GM12801 (cell line): ENCODE measurements around the gene NTRK2.

Experiments
- TF ChIP-seq, protein P1 (sequence below): IDR thresholded peaks from one replicate; pipeline ENCODE4 v1.5.1; 2011; ENCODE audit warnings: control low read depth; ENCODE audit not compliant: insufficient read length; ENCODE audit errors: extremely low read depth

Gene NTRK2

DNA sequence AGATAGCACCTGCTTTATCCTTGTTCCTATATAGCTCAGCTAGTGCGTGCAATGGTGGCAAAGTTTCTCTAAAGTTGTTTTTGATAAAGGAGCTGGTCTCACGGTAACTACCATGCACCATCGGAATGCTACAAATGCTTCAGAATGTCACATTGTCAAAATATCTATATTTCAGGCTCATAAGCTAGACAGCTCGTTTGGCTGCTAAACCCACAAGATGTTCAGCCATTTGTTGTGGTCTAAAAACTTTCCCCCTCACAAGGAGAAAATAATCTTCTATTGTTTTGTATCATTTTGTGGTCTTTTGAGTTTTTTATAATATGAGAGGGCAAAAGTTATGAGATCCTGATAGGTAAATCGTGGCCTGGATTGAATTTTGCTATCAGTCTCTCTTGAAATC, 137.9 kb downstream of the NTRK2 start:
- TF ChIP-seq, protein P1, sequence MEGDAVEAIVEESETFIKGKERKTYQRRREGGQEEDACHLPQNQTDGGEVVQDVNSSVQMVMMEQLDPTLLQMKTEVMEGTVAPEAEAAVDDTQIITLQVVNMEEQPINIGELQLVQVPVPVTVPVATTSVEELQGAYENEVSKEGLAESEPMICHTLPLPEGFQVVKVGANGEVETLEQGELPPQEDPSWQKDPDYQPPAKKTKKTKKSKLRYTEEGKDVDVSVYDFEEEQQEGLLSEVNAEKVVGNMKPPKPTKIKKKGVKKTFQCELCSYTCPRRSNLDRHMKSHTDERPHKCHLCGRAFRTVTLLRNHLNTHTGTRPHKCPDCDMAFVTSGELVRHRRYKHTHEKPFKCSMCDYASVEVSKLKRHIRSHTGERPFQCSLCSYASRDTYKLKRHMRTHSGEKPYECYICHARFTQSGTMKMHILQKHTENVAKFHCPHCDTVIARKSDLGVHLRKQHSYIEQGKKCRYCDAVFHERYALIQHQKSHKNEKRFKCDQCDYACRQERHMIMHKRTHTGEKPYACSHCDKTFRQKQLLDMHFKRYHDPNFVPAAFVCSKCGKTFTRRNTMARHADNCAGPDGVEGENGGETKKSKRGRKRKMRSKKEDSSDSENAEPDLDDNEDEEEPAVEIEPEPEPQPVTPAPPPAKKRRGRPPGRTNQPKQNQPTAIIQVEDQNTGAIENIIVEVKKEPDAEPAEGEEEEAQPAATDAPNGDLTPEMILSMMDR, result no peak

DNA sequence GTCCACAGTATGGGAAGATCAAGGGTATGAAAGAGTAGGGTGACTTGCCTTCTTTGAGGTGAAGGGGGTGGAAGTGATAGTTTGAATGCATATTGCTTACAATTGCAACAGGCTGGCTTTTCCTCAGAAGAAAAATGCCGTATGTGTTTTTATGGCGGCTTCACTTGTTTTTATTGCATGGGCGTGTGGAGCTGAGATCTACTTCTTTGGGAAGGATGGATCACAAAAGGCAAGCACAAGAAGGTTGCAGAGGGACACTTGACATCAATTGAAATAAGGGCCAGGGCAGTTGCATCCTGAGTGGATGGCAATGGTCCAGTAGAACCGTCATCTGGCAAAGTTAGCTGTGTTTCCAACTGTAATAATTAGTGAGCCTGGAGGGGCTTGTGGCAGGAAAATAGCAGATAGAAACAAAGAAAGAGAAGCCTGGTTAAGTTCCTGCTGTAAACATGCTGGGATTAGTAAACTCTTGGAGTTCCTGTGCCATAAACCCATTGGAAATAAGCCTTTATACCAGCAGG, 138.4 kb downstream of the NTRK2 start:
- TF ChIP-seq, protein P1, result no peak

DNA sequence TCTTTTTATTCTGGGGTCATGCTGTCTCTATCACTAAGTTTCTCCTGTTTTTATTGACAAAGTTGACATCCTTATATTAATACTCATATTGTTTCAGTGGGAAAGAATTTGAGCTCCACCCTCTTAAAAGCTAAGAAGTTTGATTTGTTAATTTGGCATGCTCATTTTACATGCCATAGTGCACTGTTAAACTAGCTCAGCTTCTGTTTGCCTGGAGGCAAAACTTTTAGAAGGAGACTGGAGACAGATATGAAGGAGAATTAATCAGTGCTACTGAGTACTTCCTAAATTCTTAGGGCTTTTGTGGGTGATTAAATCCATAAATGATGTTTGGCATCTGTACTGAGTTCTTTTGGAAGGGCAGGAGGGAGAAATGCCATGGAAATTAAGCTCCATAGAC, 138.9 kb downstream of the NTRK2 start:
- TF ChIP-seq, protein P1, result no peak

DNA sequence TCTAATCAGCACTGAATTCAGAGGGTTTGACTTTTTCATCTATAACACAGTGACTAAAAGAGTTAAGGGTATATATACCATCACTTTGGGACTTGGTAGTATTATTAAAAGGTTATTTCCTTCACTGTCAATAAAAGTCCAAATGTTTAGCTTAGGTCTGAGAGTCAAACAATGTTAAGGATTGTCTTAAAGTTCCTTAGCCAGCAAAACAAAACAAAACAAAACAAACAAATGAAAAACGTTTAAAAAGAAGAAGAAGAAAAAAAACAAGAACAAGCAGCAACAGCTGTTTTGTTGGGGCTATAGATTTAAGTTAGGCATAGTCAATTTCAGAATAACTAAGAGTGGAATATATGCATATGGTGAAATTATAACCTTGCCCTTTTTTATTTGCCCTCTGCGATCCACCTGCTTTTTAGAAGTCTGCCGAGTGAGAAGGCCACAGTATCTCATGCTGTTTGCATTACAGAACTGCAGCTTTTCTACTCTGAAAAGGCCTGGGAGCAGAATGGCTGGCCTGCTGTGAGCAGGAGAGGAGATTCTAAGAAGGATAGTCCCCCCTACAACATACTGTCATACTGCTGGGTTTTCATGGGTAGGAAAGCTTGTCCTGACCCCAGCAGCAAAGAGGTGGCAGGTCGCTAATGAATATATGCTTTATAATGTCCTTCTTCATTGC, 141.7 kb downstream of the NTRK2 start:
- TF ChIP-seq, protein P1, result no peak

DNA sequence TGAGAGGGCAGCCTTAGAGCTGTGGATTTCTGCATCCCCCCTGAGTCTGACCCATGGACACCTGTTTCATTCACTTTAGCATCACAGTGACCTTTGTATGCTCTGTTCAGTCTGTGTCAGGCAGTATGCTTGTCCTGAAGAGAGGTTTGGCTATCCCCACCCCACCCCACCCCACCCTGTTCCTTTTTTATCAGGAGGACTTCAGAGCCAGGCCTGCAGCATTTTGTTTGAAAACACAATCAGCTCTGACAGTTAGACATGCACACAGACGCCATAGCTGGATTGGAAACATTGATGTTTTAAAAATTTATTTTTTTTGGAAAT, 142.2 kb downstream of the NTRK2 start:
- TF ChIP-seq, protein P1, result no peak

DNA sequence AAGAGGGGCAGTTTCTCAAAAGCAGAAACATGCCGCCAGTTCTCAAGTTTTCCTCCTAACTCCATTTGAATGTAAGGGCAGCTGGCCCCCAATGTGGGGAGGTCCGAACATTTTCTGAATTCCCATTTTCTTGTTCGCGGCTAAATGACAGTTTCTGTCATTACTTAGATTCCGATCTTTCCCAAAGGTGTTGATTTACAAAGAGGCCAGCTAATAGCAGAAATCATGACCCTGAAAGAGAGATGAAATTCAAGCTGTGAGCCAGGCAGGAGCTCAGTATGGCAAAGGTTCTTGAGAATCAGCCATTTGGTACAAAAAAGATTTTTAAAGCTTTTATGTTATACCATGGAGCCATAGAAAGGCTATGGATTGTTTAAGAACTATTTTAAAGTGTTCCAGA, 142.8 kb downstream of the NTRK2 start:
- TF ChIP-seq, protein P1, result no peak

DNA sequence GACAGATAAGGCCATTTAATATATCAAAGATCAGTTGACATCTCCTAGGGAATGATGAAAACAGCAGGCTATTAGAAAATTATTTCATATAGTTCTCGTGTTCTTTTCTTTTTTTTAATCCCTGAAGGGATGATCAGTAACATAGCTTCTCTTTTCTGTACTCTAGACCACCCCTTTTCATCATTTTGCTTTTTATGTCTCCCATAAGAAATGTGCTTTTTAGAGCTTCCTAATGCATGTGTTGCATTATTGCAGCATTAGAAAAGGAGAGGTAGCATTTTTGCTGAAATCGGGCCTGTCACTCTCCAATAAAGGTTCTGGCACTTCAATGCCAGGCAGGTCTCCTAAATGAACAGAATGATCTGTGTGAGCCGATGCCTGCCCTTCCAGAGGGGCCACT, 143.3 kb downstream of the NTRK2 start:
- TF ChIP-seq, protein P1, result no peak
